B cell (primary cell): ENCODE measurements around the gene HOXA4. TPM values are rescaled to one million over a fixed set of nuclear protein-coding genes. Genes with fewer than 3 reads are reported as not detected.

Experiments
- ATAC-seq: fragments of 200-7000 bp; cut with Tn5 transposase; one replicate; pipeline ENCODE4 v1.10.0; 2021; ENCODE audit warnings: low read depth, mild to moderate bottlenecking, moderate number of reproducible peaks, moderate library complexity
- CTCF ChIA-PET: fragments of 350-600 bp; sonication (Branson Sonifier 250); formaldehyde crosslinking; loops from one replicate; lab custom pipeline; 2021; ENCODE audit warnings: antibody characterized with exemption, inconsistent platforms; lab: Charles Lee
- POLR2A ChIA-PET: fragments of 350-600 bp; sonication (Branson Sonifier 250); formaldehyde crosslinking; loops from one replicate; lab custom pipeline; 2021; ENCODE audit warnings: antibody characterized with exemption; lab: Charles Lee
- DNase-seq: peaks from one replicate; pipeline ENCODE4 v3.0.0; 2013
- H2AFZ ChIP-seq: 2 replicates; pipeline ENCODE4 v1.6.1; 2012; ENCODE audit warnings: mild to moderate bottlenecking, low read depth, low read length; ENCODE audit not compliant: insufficient read depth, poor library complexity, severe bottlenecking
- H3K27ac ChIP-seq, 2 donors: 1 replicate in 1 of 2; 2 replicates in 1 of 2; pipeline ENCODE4 v1.5.1; 2012 to 2013; ENCODE audit warnings: low read length in 2 of 2, mild to moderate bottlenecking in 2 of 2, moderate library complexity in 1 of 2
- H3K27me3 ChIP-seq, 4 experiments: fragments of 200-600 bp in 1 of 4; sonication (generic) in 1 of 4; replicated peaks in 1 of 4; 1 replicate in 2 of 4; 2 replicates in 2 of 4; pipeline versions ENCODE4 v1.6.1 to v1.7.0; 2013 to 2016; ENCODE audit warnings: low read length in 3 of 4, mild to moderate bottlenecking in 2 of 4, mixed read lengths in 1 of 4, moderate library complexity in 1 of 4; ENCODE audit not compliant: insufficient read depth in 4 of 4, control insufficient read depth in 3 of 4; ENCODE audit errors: control extremely low read depth in 1 of 4
- H3K36me3 ChIP-seq, 2 experiments: replicated peaks in 1 of 2; 1 replicate in 1 of 2; 2 replicates in 1 of 2; pipeline versions ENCODE4 v1.6.1 to v1.7.1; 2013; ENCODE audit warnings: low read length in 1 of 2; ENCODE audit not compliant: insufficient read depth in 2 of 2, control insufficient read depth in 1 of 2; ENCODE audit errors: control extremely low read depth in 1 of 2, extremely low read depth in 1 of 2
- H3K4me1 ChIP-seq, 2 donors: fragments of 200-600 bp in 1 of 2; sonication (generic) in 1 of 2; 1 replicate in 1 of 2; 2 replicates in 1 of 2; pipeline versions ENCODE4 v1.5.1 to v1.6.1; 2013 to 2017; ENCODE audit warnings: low read length in 2 of 2; ENCODE audit not compliant: control insufficient read depth in 2 of 2, insufficient read depth in 2 of 2
- H3K4me2 ChIP-seq: replicated peaks from 2 replicates; pipeline ENCODE3; 2012; ENCODE audit warnings: mild to moderate bottlenecking, low read depth, low read length; ENCODE audit not compliant: poor library complexity, severe bottlenecking
- H3K4me3 ChIP-seq, 5 experiments: fragments of 200-600 bp in 1 of 5; sonication (generic) in 1 of 5; 1 replicate in 3 of 5; 2 replicates in 2 of 5; pipeline versions ENCODE4 v1.5.1 to v1.7.0; 2011 to 2016; ENCODE audit warnings: low read length in 4 of 5, mild to moderate bottlenecking in 4 of 5, low read depth in 2 of 5, control low read depth in 1 of 5, moderate library complexity in 1 of 5; ENCODE audit not compliant: insufficient read depth in 1 of 5; ENCODE audit errors: control extremely low read depth in 1 of 5, extremely low read depth in 1 of 5
- H3K79me2 ChIP-seq: fragments of 200-600 bp; sonication (generic); one replicate; pipeline ENCODE4 v1.6.0; 2016; ENCODE audit warnings: low read length; ENCODE audit not compliant: control insufficient read depth, insufficient read depth
- H3K9ac ChIP-seq: fragments of 200-600 bp; sonication (generic); 2 replicates; pipeline ENCODE4 v1.6.1; 2017; ENCODE audit warnings: mild to moderate bottlenecking, low read length, moderate library complexity
- H3K9me3 ChIP-seq, 3 donors: one replicate each; pipeline versions ENCODE4 v1.6.1 to v1.7.1; 2013; ENCODE audit warnings: low read length in 2 of 3; ENCODE audit not compliant: control insufficient read depth in 2 of 3, insufficient read depth in 1 of 3; ENCODE audit errors: control extremely low read depth in 1 of 3
- H4K20me1 ChIP-seq: 2 replicates; pipeline ENCODE4 v1.6.0; 2012; ENCODE audit warnings: mild to moderate bottlenecking, low read length; ENCODE audit not compliant: insufficient read depth, control insufficient read depth, poor library complexity, severe bottlenecking
- H3K27ac Mint-ChIP-seq: one replicate; pipeline ENCODE4 v1.8.0; 2021; ENCODE audit warnings: mixed read lengths
- H3K27me3 Mint-ChIP-seq: one replicate; pipeline ENCODE4 v1.8.0; 2021; ENCODE audit warnings: mixed read lengths
- H3K4me1 Mint-ChIP-seq: one replicate; pipeline ENCODE4 v1.8.0; 2021; ENCODE audit warnings: mixed read lengths
- H3K4me3 Mint-ChIP-seq: one replicate; pipeline ENCODE4 v1.8.0; 2021; ENCODE audit warnings: mixed read lengths
- H3K9me3 Mint-ChIP-seq: one replicate; pipeline ENCODE4 v1.8.0; 2022; ENCODE audit warnings: mixed read lengths; ENCODE audit not compliant: insufficient read depth
- CTCF ChIP-seq: fragments of 200-600 bp; IDR thresholded peaks from one replicate; pipeline ENCODE4 v1.8.0; 2022; ENCODE audit warnings: antibody characterized with exemption, mild to moderate bottlenecking
- EZH2 ChIP-seq: IDR thresholded peaks from 2 replicates; pipeline ENCODE4 v1.6.1; 2012; ENCODE audit warnings: borderline replicate concordance, low read depth, mild to moderate bottlenecking, moderate library complexity, low read length; ENCODE audit not compliant: insufficient read depth, poor library complexity, severe bottlenecking
- WGBS: methylation state at CpG from one replicate; pipeline ENCODE4 v1.1.5; 2013; ENCODE audit warnings: missing lambda C conversion rate; ENCODE audit not compliant: insufficient coverage; 5-methylcytosine and 5-hydroxymethylcytosine counted together
- intact Hi-C: fragments of 100-400 bp; cut with micrococcal nuclease; formaldehyde crosslinking; loops from one replicate; pipeline ENCODE4 v1.10.0; 2022
- polyA plus RNA-seq: library from polyadenylated mRNA; depleted of rRNA; stranded (reverse); fragments of >200 nt; gene quantifications from 2 replicates; pipeline ENCODE4 v1.2.3, GENCODE V29; 2012
- total RNA-seq, 2 donors: library from RNA; stranded (reverse); fragments of 120-200 nt in 1 of 2; gene quantifications; 1 replicate in 1 of 2; 2 replicates in 1 of 2; pipeline versions ENCODE4 v1.2.3 to v1.2.4, GENCODE V29; 2013 to 2022

Gene HOXA4
- total and polyA plus RNA-seq, 2 donors (not counting 1 experiment from before 2014, with no cell fraction given), result 0.30 TPM; not detected in 1

- peaks cover 0 to 13% (median 0%) of the 10 kb centered on the region in 3 donors for H3K9me3 ChIP-seq
- no peak overlapping the region for H3K4me2 ChIP-seq
- no peaks in the 10 kb centered on the region for H4K20me1 ChIP-seq
- H3K79me2 ChIP-seq, result no peaks in the 10 kb centered on the region
- peaks cover 0 to 9% (median 4%) of the 10 kb centered on the region in 4 experiments for H3K27me3 ChIP-seq
- H2AFZ ChIP-seq, result no peak overlapping the region
- H3K27ac ChIP-seq, result no peak overlapping the region
- DNase-seq (no peak), ATAC-seq (no peak)
- H3K4me1 Mint-ChIP-seq, result no peaks in the 10 kb centered on the region
- H3K27ac Mint-ChIP-seq, result no peak overlapping the region
- H3K4me3 ChIP-seq, result no peak overlapping the region
- POLR2A ChIA-PET, result no interaction called here
- peaks cover 2% of the 10 kb centered on the region for H3K9me3 Mint-ChIP-seq
- H3K4me1 ChIP-seq, result no peaks in the 10 kb centered on the region
- CTCF ChIA-PET, result interaction anchor here (0.9 kb wide), 1 partner anchor 12 kb away, joined by 4 read pairs; no protein-coding TSS in a partner anchor
- H3K9ac ChIP-seq, result no peak overlapping the region
- TF ChIP-seq EZH2 (no peak), CTCF (no peak)
- peak overlapping the region; percentile 50 for H3K4me3 Mint-ChIP-seq
- H3K36me3 ChIP-seq, result no peaks in the 10 kb centered on the region
- H3K27me3 Mint-ChIP-seq, result peaks cover 63% of the 10 kb centered on the region
- 97% methylated on average over 25 of the region's 28 CpGs for WGBS
- intact Hi-C loops, result no loop called here
Observed at GRCh38 chr7:27128776-27129728, 1.5 kb downstream of the HOXA4 start.

DNA sequence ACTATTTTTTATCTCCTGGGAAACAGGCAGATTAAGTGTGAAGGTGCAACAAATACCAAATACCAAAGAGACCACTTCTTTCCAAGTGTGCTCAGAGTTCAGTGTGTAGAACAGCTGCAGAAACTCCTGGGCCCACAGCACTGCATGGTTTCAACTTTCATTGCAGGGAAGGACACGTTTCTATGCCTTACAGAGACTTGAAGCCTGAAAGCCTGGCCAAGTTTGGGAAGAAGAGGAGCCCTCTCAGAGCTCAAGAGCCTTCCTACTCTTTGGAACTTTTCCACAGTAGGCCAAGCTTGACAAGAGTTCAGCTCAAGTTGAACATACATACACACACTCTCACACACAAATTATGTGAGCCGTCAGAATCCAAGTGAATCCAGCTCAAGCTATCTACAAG, 2.5 kb downstream of the HOXA4 start:
- Mint-ChIP-seq H3K4me1 (no peaks in the 10 kb centered on the region), H3K27ac (no peak overlapping the region), H3K9me3 (peaks cover 2% of the 10 kb centered on the region), H3K27me3 (peaks cover 55% of the 10 kb centered on the region), H3K4me3 (peak overlapping the region; percentile 34)
- ChIA-PET POLR2A (no interaction called here), CTCF (interaction anchor here (0.9 kb wide), 1 partner anchor 13 kb away, joined by 4 read pairs; no protein-coding TSS in a partner anchor)
- Histone ChIP-seq H2AFZ (no peak overlapping the region), H3K36me3 (no peaks in the 10 kb centered on the region), H3K27ac (no peak overlapping the region), H3K4me3 (no peak overlapping the region), H3K4me1 (no peaks in the 10 kb centered on the region), H3K9ac (no peak overlapping the region), H4K20me1 (no peaks in the 10 kb centered on the region), H3K79me2 (no peaks in the 10 kb centered on the region), H3K4me2 (no peak overlapping the region), H3K27me3 (peaks cover 0 to 7% (median 3%) of the 10 kb centered on the region in 4 experiments), H3K9me3 (peaks cover 0 to 13% (median 0%) of the 10 kb centered on the region in 3 donors)
- intact Hi-C loops, result no loop called here
- ATAC-seq (no peak), DNase-seq (no peak)
- TF ChIP-seq EZH2 (no peak), CTCF (no peak)
- WGBS, result 80% methylated on average over 1 of the region's 2 CpGs
